ENCODE results near the gene TTLL13. TPM values are rescaled to one million over a fixed set of nuclear protein-coding genes. Genes with fewer than 3 reads are reported as not detected.

Gene TTLL13, protein sequence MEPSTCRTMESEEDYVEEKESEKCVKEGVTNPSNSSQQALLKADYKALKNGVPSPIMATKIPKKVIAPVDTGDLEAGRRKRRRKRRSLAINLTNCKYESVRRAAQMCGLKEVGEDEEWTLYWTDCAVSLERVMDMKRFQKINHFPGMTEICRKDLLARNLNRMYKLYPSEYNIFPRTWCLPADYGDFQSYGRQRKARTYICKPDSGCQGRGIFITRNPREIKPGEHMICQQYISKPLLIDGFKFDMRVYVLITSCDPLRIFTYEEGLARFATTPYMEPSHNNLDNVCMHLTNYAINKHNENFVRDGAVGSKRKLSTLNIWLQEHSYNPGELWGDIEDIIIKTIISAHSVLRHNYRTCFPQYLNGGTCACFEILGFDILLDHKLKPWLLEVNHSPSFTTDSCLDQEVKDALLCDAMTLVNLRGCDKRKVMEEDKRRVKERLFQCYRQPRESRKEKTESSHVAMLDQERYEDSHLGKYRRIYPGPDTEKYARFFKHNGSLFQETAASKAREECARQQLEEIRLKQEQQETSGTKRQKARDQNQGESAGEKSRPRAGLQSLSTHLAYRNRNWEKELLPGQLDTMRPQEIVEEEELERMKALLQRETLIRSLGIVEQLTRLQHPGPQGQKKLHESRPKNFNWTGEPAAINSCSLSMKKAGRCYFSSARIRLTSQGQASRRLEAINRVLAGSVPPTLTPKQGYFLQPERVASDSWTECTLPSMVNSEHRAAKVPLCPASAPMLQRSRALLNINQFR
- total RNA-seq (2021) (0.33 TPM in 1 of 2 replicates, not detected in the other), Bru-seq, nascent RNA (not detected), BruChase-seq, experiment 1, labeled RNA remaining after a 2-hour chase (percentile 12 among the genes with signal in this experiment), BruChase-seq, experiment 2, labeled RNA remaining after a 6-hour chase (not detected)
- long read RNA-seq: 0 reads

DNA sequence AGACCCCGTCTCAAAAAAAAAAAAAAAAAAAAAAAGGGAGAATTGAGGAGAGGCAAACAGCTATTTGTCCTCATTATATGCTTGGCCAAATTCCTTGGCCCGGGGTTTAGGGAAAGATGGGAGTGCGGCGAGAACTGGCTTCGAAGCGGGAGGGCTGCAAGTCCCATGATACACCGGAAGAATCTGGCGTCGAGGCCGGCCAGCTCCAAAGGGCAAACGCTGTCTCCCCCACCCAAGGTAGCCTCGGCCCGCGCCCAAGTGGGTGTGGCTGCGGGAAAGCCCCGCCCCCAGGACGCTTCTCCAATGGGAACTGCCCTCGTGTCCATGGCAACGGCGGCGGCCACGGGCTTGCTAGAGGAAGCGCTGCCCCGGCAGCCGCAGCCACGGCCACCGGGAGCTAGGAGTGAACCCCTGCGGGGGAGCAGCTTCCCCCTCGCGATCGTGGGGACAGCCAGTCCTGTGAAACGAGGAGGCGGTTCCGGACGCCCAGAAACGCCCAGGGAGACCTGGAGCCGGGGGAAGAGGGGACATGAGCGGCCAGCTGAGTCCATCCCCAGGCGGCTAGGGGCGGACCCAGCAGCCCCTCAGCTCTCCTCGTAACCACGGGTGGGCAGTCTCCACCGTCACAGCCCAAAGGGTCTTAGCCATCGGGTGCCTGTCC, at the start of gene TTLL13:
TTLL13 (plus strand) TSS at position 354 of the 661 bp plus-strand sequence. CDS start 1,075 bp downstream, outside the sequence.
- Histone ChIP-seq H3K9me3 (ENCODE audit: low read depth, low read length, poor library complexity, severe bottlenecking) (no peaks in the 10 kb centered on the region), H3K27ac (ENCODE audit: low read depth, low read length, poor library complexity, severe bottlenecking) (no peak within 1 kb of the TSS), H3K4me1 (ENCODE audit: insufficient read depth, low read length, poor library complexity, severe bottlenecking) (no peaks in the 10 kb centered on the region), H3K36me3 (ENCODE audit: insufficient read depth, low read length, poor library complexity, severe bottlenecking) (no peaks in the 10 kb centered on the region), H3K4me3 (ENCODE audit: low read depth, low read length, poor library complexity, severe bottlenecking) (peak within 1 kb of the TSS; percentile 58), H3K27me3 (replicated peaks; ENCODE audit: insufficient read depth, low read depth, low read length, poor library complexity) (no peaks in the 10 kb centered on the region)
- intact Hi-C loops (cut with micrococcal nuclease; ENCODE audit: unreplicated experiment): no loop called here
- no peak for TF ChIP-seq EZH2 (IDR thresholded peaks at IDR 0.05; ENCODE audit: borderline replicate concordance, low read depth, low read length, poor library complexity, severe bottlenecking)
- TF ChIP-seq, protein P1, sequence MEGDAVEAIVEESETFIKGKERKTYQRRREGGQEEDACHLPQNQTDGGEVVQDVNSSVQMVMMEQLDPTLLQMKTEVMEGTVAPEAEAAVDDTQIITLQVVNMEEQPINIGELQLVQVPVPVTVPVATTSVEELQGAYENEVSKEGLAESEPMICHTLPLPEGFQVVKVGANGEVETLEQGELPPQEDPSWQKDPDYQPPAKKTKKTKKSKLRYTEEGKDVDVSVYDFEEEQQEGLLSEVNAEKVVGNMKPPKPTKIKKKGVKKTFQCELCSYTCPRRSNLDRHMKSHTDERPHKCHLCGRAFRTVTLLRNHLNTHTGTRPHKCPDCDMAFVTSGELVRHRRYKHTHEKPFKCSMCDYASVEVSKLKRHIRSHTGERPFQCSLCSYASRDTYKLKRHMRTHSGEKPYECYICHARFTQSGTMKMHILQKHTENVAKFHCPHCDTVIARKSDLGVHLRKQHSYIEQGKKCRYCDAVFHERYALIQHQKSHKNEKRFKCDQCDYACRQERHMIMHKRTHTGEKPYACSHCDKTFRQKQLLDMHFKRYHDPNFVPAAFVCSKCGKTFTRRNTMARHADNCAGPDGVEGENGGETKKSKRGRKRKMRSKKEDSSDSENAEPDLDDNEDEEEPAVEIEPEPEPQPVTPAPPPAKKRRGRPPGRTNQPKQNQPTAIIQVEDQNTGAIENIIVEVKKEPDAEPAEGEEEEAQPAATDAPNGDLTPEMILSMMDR (conservative IDR thresholded peaks at IDR 0.05; ENCODE audit: low read depth, low read length): no peak
- no TSS peak for BruUV-seq (replicated peaks)
- DNase-seq (ENCODE audit: low spot score): peak; percentile 87
- ChIA-PET CTCF (interaction anchor here (0.6 to 1.0 kb wide), 3 partner anchors 21 to 591 kb away, joined by 4 to 11 read pairs (median 7); no protein-coding TSS in a partner anchor), POLR2A (ENCODE audit: low non-redundant PET) (no interaction called here)

DNA sequence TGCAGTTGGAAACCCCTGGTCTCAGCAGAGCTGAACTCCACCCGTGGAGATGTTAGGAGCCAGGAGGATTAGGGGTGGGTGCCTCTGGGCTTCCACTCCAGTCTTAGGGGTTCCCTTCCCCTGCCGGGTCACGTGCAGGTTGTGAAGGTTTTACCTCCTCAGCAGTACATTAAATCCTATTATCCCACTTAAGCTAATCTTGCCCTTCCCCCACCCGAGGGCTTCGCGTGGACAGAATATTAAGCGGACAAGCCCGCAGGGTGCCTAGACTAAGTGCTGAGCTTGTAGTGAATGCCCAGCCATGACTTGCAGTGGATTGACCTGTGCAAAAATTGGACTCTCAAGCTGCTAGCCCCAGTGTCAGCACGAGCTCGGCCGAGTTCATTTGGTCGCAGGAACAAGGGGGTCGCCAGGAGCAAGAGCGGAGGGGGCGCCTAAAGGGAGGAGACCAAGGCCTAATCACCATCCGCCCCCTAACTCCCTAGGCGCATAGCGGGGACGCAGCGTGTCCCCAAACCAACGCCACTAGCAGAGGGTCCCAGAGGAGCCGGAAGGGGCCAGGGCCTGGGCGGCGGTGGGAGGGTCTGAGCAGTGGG, 48.7 kb upstream of the TTLL13 start:
- ChIA-PET POLR2A (ENCODE audit: low non-redundant PET) (no interaction called here), CTCF (no interaction called here)
- intact Hi-C loops (cut with micrococcal nuclease; ENCODE audit: unreplicated experiment): no loop called here
- peak overlapping the region; percentile 75 for H3K27ac ChIP-seq (ENCODE audit: low read depth, low read length, poor library complexity, severe bottlenecking)
- no peak for DNase-seq (ENCODE audit: low spot score)
- peak overlapping the region; percentile 87 for H3K4me3 ChIP-seq (ENCODE audit: low read depth, low read length, poor library complexity, severe bottlenecking)
- no TSS peak for BruUV-seq (replicated peaks)
- TF ChIP-seq EZH2 (IDR thresholded peaks at IDR 0.05; ENCODE audit: borderline replicate concordance, low read depth, low read length, poor library complexity, severe bottlenecking): no peak
- TF ChIP-seq, protein P1 (conservative IDR thresholded peaks at IDR 0.05; ENCODE audit: low read depth, low read length): no peak
- no peaks in the 10 kb centered on the region for H3K9me3 ChIP-seq (ENCODE audit: low read depth, low read length, poor library complexity, severe bottlenecking)
- no peaks in the 10 kb centered on the region for H3K27me3 ChIP-seq (replicated peaks; ENCODE audit: insufficient read depth, low read depth, low read length, poor library complexity)
- no peaks in the 10 kb centered on the region for H3K36me3 ChIP-seq (ENCODE audit: insufficient read depth, low read length, poor library complexity, severe bottlenecking)
- H3K4me1 ChIP-seq (ENCODE audit: insufficient read depth, low read length, poor library complexity, severe bottlenecking): peaks cover 21% of the 10 kb centered on the region
